Activated CD4-positive, alpha-beta T cell treated with anti-CD3 and anti-CD28 coated beads for 1 hour (primary cell): Measurements from ENCODE around the gene TMED10.

Source experiments
- DNase-seq: peaks from one replicate; pipeline ENCODE4 v3.0.0-alpha.2; 2020

Gene TMED10

GRCh38 chr14:75176142-75176820 is at the start of gene TMED10:
Gene TMED10, minus strand, starts transcription at chr14:75176612. Its CDS starts 33 bp downstream, at chr14:75176579.
- DNase-seq: peak; percentile 86

- no peak for DNase-seq
These were observed 48.1 kb upstream of the TMED10 start for GRCh38 chr14:75224561-75224960.

GRCh38 chr14:75223664-75224154 is 47.3 kb upstream of the TMED10 start:
- no peak for DNase-seq

GRCh38 chr14:75222208-75222701 is 45.8 kb upstream of the TMED10 start:
- no peak for DNase-seq

GRCh38 chr14:75221797-75222196 is 45.4 kb upstream of the TMED10 start:
- no peak for DNase-seq

- no peak for DNase-seq
These were observed 43.7 kb upstream of the TMED10 start for GRCh38 chr14:75220156-75220555.

GRCh38 chr14:75217508-75218206 is 41.2 kb upstream of the TMED10 start:
- no peak for DNase-seq

GRCh38 chr14:75216427-75217006 is 40.1 kb upstream of the TMED10 start:
- no peak for DNase-seq

- DNase-seq: no peak
These were observed 39.1 kb upstream of the TMED10 start for GRCh38 chr14:75215520-75215919.

- DNase-seq: no peak
These were observed 38.1 kb upstream of the TMED10 start for GRCh38 chr14:75214558-75214957.

- no peak for DNase-seq
These were observed 36.8 kb upstream of the TMED10 start for GRCh38 chr14:75213172-75213571.

- DNase-seq: no peak
These were observed 32.4 kb upstream of the TMED10 start for GRCh38 chr14:75208843-75209242.

- no peak for DNase-seq
These were observed 29.8 kb upstream of the TMED10 start for GRCh38 chr14:75206190-75206589.

- DNase-seq: no peak
These were observed 29.2 kb upstream of the TMED10 start for GRCh38 chr14:75205591-75205990.

GRCh38 chr14:75204116-75204515 is 27.7 kb upstream of the TMED10 start:
- DNase-seq: no peak

GRCh38 chr14:75202657-75203056 is 26.2 kb upstream of the TMED10 start:
- no peak for DNase-seq

- DNase-seq: no peak
These were observed 24.7 kb upstream of the TMED10 start for GRCh38 chr14:75201087-75201486.

- DNase-seq: no peak
These were observed 24.0 kb upstream of the TMED10 start for GRCh38 chr14:75200451-75200850.

GRCh38 chr14:75198291-75198933 is 22.0 kb upstream of the TMED10 start:
- DNase-seq: no peak

- no peak for DNase-seq
These were observed 20.9 kb upstream of the TMED10 start for GRCh38 chr14:75197338-75197737.

- DNase-seq: no peak
These were observed 20.1 kb upstream of the TMED10 start for GRCh38 chr14:75196468-75196867.

- DNase-seq: no peak
These were observed 19.7 kb upstream of the TMED10 start for GRCh38 chr14:75196064-75196463.

- DNase-seq: no peak
These were observed 14.7 kb upstream of the TMED10 start for GRCh38 chr14:75191100-75191499.
